ENCODE results near the gene GPR89B.
"Not testable (repeated sequence)": the region's sequence is repeated elsewhere in the genome, so short reads cannot be mapped to it uniquely, and the experiment has no call there.

Gene GPR89B

DNA sequence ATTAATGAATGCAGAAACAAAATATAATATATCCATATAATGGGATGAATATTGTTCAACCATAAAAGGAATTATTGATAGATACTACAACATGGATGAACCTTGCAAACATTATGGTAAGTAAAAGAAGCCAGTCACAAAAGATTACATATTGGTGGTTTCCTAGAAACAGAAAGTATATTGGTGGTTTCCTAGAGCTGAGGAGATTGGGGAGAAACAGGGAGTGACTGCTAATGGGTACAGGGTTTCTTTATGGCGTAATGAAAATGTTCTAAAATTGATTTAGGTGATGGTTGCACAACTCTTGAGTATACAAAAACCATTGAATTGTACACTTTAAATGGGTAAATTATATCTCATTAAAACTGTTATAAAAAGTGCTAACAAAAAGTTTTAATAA lies 14.3 kb downstream of the GPR89B start:
- not testable (repeated sequence) for DNase-seq

GRCh38 chr1:147949517-147949916 lies 21.3 kb downstream of the GPR89B start:
- not testable (repeated sequence) for DNase-seq

DNA sequence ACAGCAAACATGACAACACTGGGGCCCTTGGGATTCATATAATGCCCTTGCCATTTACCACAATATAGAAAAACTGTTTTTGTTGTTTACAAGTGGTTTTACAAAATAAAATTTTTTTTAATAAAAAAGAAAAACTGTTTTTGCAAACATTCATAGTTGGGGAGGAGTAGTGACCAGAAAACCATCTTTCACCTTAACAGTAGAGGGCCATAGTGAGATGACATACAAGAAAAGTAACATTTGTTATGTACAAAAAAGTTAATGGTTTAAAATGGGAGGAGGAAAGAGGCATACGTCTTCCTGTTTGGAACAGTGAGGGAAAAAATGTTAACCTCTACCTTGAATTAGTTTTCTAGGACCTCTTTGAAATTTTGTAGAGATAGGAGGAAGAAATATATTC lies 30.7 kb downstream of the GPR89B start:
- DNase-seq, result not testable (repeated sequence)

DNA sequence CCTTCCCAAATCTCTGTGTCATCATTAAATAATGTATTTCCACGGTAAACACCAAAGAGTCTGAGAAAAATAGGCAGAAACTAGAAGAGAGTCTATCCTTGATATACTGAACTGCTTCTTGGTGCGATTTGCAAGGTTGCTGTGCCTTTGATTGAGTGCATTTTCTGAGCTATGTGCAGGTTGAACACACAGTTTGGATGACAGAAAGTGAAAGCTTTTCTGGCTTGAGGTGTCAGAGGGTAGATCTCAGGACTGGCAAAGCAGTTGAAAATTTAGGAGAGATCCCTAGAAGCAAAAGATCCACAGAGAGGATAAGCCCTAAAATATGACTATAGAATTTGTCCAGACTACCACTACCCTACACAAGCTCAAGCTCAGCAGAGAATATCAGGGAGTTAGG lies 31.5 kb downstream of the GPR89B start:
- not testable (repeated sequence) for DNase-seq

- not testable (repeated sequence) for DNase-seq
Measured at GRCh38 chr1:147964575-147964974, 36.4 kb downstream of the GPR89B start.

DNA sequence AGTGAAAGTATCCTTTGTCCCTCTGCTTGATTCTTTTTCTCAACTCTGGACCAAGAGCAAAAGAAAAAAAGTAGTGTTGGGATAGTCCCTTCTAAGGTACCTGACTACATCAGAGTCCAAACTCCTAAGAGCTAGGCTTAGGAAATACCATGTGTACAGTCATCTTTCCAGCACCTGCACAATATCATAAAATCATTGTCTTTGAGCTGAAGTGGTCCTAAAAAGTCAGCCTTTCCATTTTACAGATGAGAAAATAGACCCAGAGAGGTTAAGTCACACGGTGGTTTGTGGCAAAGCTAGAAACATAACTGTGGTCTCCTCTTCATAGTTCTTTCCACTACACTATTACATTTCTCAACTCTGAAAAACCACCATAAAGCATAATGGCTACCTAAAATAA lies 38.4 kb downstream of the GPR89B start:
- DNase-seq, result not testable (repeated sequence)

- DNase-seq, result not testable (repeated sequence)
Measured at GRCh38 chr1:147978896-147979651, 50.9 kb downstream of the GPR89B start.

- not testable (repeated sequence) for DNase-seq
Measured at GRCh38 chr1:147985374-147985773, 57.2 kb downstream of the GPR89B start.

DNA sequence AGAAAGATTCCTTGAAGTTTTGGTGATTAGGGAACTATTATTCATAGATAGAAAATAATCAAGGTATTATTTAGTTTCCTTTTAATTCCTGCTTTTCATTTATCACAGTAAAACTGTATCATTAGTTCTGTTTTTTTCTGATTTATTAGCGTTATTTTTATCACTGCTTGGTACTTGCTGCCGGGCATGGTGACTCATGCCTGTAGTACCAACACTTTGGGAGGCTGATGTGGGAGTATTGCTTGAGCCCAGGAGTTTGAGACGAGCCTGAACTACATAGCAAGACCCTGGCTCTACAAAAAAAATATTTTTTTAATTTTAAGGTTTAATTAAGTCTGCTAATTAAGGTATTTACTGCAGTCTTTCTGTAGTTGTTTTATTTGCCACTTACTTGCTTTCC lies 59.7 kb downstream of the GPR89B start:
- DNase-seq, result not testable (repeated sequence)

DNA sequence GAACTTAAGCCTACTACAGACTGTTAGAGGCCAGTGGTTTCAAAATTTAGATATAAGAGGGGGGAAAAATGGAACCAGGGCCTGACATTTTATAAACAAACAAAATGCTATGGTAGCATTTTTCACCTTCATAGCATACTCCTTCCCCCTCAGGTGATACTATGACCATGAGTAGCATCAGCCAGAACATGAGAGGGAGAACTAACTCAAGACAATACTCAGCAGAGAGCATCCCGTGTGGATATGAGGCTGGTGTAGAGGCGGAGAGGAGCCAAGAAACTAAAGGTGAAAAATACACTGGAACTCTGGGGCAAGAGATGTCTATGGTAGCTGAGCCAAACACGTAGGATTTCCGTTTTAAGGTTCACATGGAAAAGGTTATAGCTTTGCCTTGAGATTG lies 64.7 kb downstream of the GPR89B start:
- DNase-seq, result not testable (repeated sequence)

DNA sequence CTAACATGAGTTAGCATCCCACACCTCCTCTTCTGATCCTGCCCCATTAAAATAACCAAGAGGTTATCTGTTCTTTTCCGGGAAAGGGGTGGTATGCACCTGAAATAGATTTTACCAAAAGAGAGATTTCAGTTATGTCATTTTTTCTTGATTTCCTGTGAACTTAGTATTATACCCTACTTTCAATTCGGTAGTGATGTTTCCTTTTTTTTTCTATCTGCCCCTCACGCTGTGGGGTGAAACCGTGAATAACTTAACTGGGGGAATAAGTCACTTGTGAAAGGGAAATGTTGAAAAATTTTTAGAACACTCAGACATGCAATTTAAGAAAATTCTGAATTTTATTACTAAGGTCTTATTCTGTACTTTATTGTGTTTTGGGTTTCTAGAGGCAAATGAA lies 65.2 kb downstream of the GPR89B start:
- not testable (repeated sequence) for DNase-seq

GRCh38 chr1:147993825-147994615 lies 65.8 kb downstream of the GPR89B start:
- DNase-seq, result not testable (repeated sequence)

DNA sequence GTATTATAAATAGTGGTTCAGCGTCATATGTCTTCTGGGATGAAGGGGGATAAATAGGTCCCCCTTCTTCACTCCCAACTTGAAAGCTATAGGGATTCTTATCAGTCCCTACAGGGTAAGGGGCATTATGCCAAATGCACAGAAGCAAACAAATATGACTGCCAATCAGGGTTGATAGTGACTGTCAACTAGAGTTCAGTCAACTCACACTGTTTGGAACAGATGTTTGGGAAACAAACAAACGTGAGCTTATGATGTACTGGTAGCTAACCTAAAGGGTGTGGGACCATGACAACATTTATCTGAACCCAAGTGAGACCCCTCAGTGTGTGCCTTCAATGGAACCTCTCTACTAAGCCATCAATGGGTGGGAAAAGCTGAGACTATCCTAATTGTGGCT lies 67.9 kb downstream of the GPR89B start:
- DNase-seq, result not testable (repeated sequence)

DNA sequence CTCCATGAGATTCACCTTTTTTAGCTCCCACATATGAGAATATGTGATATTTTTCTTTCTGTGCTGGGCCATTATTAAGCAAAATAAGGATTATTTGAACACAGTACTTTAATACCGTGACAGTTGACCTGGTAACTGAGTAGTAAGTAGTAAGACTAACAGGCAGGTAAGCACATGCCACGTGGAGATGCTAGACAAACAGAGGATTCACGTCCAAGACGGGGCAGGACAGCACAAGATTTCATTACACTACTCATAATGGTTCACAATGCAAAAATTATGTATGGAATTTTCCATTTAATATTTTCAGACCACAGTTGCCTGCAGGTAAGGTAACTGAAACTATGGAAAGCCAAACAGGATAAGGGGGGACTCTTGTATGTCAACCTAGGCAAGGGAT lies 79.5 kb downstream of the GPR89B start:
- DNase-seq, result not testable (repeated sequence)

DNA sequence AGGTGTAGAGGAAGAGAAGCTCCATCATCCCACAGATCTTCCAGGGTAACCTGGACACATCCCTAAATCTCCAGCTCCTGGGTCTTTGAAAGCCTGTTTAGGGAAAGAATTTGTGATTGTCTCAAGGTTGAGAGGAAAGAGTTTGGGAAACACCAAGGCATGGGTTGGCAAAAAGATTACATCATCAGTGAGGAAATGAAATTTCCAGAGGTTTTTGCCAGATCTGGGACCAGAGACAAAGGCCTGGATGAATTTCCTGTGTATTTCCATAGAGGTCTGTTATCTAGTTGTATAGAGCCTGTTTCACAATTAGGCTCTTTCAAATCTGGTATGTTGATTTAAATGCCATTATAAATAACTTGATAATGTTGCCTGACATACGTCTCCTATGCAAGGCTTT lies 82.3 kb downstream of the GPR89B start:
- no peak for DNase-seq

- not testable (repeated sequence) for DNase-seq
Measured at GRCh38 chr1:148013177-148014144, 85.2 kb downstream of the GPR89B start.

- not testable (repeated sequence) for DNase-seq
Measured at GRCh38 chr1:148014289-148015200, 86.3 kb downstream of the GPR89B start.

DNA sequence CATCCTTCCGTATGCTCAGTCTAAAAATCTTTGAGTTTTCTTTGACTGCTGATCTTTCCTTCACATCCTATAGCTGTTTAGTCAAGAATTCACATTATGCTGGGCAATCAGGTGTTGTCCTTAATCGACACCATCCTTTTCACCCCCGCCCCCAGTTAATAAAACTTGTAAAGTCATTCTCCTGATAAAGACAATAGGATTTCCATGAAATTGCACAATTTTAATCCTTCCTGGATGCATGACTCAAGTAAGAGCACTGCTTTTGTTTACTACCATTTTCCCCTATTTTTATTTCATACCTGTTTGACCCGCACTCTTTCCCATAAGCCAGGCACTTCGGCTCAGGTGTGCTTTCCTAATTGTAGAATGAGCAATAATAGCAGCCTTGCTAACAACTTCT lies 96.7 kb downstream of the GPR89B start:
- not testable (repeated sequence) for DNase-seq

DNA sequence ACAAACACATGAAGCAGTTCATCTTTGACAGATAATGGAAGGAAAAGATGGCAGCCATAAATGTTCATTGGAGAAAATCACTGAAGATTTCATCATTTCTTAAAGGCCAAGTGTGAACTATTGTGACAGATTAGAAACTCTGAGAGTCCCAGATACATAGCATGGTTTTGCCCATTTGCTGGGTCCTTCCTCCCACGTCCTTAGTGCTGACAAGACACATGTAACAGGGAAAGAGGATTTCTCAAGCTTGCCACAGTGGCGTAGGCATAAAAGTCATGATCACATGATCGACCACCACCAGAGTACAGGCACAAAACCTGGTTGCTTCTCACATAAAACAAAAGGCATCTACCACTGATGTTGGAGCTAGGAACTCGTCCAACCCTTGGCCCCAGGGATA lies 98.8 kb downstream of the GPR89B start:
- DNase-seq, result not testable (repeated sequence)

DNA sequence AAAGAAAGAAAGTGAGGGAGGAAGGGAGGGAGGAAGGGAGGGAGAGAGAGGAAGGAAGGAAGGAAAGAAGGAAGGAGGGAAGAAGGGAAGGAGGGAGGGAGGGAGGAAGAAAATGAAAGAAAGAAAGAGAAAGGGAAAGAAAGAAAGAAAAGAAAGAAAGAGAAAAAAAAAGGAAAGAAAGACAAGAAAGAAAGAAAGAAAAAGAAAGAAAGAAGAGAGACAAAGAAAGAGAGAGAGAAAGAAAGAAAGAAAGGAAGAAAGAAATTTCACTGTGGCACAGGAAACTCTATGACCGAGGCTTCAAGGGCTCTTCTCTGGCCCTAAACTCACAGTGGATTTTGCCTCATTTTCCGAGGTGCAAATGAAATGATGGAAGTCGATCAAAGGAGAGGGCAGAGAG lies 104.0 kb downstream of the GPR89B start:
- DNase-seq, result not testable (repeated sequence)

DNA sequence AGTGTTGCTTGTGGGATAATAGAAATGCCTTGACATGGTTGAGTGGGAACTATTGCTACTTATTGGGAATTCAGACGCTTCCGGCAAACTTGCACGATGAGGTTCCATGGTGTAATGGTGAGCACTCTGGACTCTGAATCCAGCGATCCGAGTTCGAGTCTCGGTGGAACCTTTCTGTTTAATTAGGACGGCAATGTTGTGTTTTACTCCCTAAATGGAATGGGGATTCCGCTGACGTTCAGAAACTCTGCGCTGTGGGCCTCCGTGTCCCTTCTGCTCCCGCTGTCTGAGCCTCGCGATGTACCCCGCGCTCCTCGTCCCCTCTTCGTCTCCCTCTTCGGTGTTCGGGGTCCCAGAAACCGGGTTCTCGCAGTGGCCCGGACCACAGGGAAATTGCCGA lies 104.5 kb downstream of the GPR89B start:
- DNase-seq, result not testable (repeated sequence)

DNA sequence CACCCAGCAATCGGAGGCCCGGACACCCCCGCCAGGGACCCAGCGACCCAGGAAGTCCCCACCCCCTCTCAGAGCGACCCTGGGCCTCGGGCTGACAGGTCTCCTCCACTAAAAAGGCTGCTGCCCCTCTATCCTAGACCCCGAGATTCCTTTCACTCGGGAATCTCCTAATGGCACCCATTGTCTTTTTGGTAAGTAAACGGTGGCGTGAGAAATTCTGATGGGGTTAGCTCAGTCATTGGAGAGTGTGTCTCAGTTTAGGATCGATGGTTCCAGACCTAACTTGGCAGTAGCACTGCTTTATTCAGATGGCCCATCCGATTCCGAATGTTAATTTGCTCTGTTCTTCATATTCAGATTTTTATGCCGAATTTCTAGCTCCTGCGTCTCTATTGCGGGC lies 104.9 kb downstream of the GPR89B start:
- DNase-seq, result not testable (repeated sequence)
